Nephron progenitor cell (in vitro differentiated cells): ENCODE measurements around the gene KLHDC9.

Experiments
- DNase-seq: peaks from one replicate; pipeline ENCODE4 v3.0.0; 2021
- H3K27ac Mint-ChIP-seq: 2 replicates; pipeline ENCODE4 v1.8.0; 2021; ENCODE audit warnings: mild to moderate bottlenecking, moderate library complexity, mixed read lengths
- H3K27me3 Mint-ChIP-seq: 2 replicates; pipeline ENCODE4 v1.8.0; 2021; ENCODE audit warnings: mild to moderate bottlenecking, low read depth, mixed read lengths; ENCODE audit not compliant: poor library complexity
- H3K36me3 Mint-ChIP-seq: 2 replicates; pipeline ENCODE4 v1.8.0; 2021; ENCODE audit warnings: low read depth, mixed read lengths
- H3K4me1 Mint-ChIP-seq: 2 replicates; pipeline ENCODE4 v1.8.0; 2021; ENCODE audit warnings: mixed read lengths
- H3K4me3 Mint-ChIP-seq: 2 replicates; pipeline ENCODE4 v1.8.0; 2021; ENCODE audit warnings: mild to moderate bottlenecking, moderate library complexity, mixed read lengths
- H3K9me3 Mint-ChIP-seq: 2 replicates; pipeline ENCODE4 v1.8.0; 2021; ENCODE audit warnings: mild to moderate bottlenecking, moderate library complexity, mixed read lengths
- TF ChIP-seq, protein P1 (sequence below): fragments of 200-600 bp; sonication (generic); IDR thresholded peaks from 2 replicates; pipeline ENCODE4 v1.5.0; 2021; ENCODE audit warnings: antibody characterized with exemption

Gene KLHDC9

GRCh38 chr1:161089251-161089924 lies 8.8 kb upstream of the KLHDC9 start, which contains the start of gene NECTIN4:
Gene NECTIN4, minus strand, starts transcription at chr1:161089558. Its CDS starts 262 bp downstream, at chr1:161089296.
- H3K4me3 Mint-ChIP-seq, result no peak within 1 kb of the TSS
- H3K36me3 Mint-ChIP-seq, result no peaks in the 10 kb centered on the region
- no peaks in the 10 kb centered on the region for H3K9me3 Mint-ChIP-seq
- no peak for DNase-seq
- TF ChIP-seq, protein P1, sequence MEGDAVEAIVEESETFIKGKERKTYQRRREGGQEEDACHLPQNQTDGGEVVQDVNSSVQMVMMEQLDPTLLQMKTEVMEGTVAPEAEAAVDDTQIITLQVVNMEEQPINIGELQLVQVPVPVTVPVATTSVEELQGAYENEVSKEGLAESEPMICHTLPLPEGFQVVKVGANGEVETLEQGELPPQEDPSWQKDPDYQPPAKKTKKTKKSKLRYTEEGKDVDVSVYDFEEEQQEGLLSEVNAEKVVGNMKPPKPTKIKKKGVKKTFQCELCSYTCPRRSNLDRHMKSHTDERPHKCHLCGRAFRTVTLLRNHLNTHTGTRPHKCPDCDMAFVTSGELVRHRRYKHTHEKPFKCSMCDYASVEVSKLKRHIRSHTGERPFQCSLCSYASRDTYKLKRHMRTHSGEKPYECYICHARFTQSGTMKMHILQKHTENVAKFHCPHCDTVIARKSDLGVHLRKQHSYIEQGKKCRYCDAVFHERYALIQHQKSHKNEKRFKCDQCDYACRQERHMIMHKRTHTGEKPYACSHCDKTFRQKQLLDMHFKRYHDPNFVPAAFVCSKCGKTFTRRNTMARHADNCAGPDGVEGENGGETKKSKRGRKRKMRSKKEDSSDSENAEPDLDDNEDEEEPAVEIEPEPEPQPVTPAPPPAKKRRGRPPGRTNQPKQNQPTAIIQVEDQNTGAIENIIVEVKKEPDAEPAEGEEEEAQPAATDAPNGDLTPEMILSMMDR, result no peak
- H3K4me1 Mint-ChIP-seq, result peaks cover 36% of the 10 kb centered on the region
- H3K27ac Mint-ChIP-seq, result no peak within 1 kb of the TSS
- H3K27me3 Mint-ChIP-seq, result peaks cover 14% of the 10 kb centered on the region

DNA sequence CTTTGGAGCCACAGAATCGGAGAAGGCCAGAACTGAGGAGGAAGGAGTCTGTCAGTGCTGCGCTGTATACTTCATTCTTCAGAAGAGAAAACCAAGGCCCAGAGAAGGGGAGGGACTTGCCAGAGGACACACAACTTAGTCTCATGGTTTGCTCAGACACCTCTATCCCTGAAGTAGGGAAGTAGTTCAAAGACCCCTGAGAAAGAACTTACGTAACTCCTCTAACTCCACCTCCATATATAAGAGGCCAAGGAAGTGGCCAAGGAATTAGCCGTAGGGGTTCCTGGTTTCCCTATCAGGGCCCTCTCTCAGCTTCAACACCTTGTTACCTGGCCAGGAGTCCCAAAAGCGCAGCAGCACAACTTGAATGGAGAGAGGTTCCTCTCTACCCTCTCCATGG lies 8.2 kb upstream of the KLHDC9 start:
- Mint-ChIP-seq H3K36me3 (no peaks in the 10 kb centered on the region), H3K4me3 (no peak overlapping the region), H3K27ac (no peak overlapping the region), H3K4me1 (peaks cover 31% of the 10 kb centered on the region), H3K9me3 (no peaks in the 10 kb centered on the region), H3K27me3 (peaks cover 16% of the 10 kb centered on the region)
- DNase-seq, result no peak
- TF ChIP-seq, protein P1, result no peak

DNA sequence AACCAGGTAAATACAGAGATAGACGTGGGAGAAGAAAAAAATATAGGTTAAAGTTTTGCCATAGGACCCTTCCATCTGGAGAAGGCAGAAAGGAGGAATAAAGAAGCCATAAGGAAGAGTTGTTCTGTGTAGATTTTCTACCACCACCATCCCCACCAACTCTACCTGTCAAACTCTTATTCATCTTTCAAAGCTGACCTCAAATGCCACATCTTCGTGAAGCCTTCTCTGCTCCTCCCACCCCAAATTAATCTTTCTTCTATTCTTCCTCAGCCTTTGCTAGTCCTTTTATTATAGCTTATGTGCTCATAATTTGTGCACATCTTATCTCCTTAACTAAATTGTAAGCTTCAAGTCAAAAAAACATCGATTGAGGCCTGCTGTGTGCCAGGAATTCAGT lies 7.5 kb upstream of the KLHDC9 start:
- DNase-seq, result no peak
- Mint-ChIP-seq H3K4me3 (no peak overlapping the region), H3K27me3 (peaks cover 16% of the 10 kb centered on the region), H3K36me3 (no peaks in the 10 kb centered on the region), H3K9me3 (no peaks in the 10 kb centered on the region), H3K4me1 (peaks cover 24% of the 10 kb centered on the region), H3K27ac (no peak overlapping the region)
- TF ChIP-seq, protein P1, result no peak

DNA sequence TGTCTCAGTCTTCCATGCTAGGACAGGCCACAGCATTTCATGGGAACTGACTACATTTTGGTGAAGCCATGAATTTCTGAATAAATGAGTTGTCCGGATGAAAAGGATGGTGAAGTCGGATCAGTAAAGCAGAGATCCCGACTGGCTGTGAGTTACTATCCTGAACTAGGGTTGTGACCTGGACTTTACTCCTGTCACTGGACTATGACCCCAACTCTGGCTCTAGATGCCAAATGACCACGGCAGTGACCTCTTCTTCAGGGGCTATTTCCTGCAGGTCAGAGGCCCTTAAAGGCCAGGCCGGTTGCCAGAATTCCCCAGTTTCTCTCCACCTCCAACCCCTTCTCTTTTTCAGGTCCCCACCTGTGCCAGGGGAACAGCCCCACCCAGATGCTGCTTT lies 7.1 kb upstream of the KLHDC9 start:
- TF ChIP-seq, protein P1, result no peak
- Mint-ChIP-seq H3K9me3 (no peaks in the 10 kb centered on the region), H3K4me1 (peaks cover 19% of the 10 kb centered on the region), H3K27me3 (peaks cover 16% of the 10 kb centered on the region), H3K27ac (no peak overlapping the region), H3K36me3 (no peaks in the 10 kb centered on the region), H3K4me3 (no peak overlapping the region)
- no peak for DNase-seq

GRCh38 chr1:161091796-161092507 lies 6.2 kb upstream of the KLHDC9 start:
- peaks cover 18% of the 10 kb centered on the region for H3K27me3 Mint-ChIP-seq
- no peak overlapping the region for H3K27ac Mint-ChIP-seq
- H3K9me3 Mint-ChIP-seq, result no peaks in the 10 kb centered on the region

More at GRCh38 chr1:161091796-161092507, 6.2 kb upstream of the KLHDC9 start:
- H3K36me3 Mint-ChIP-seq, result no peaks in the 10 kb centered on the region
- DNase-seq, result no peak
- H3K4me1 Mint-ChIP-seq, result peaks cover 10% of the 10 kb centered on the region
- TF ChIP-seq, protein P1, result no peak
- H3K4me3 Mint-ChIP-seq, result no peak overlapping the region
